SK-N-SH (cell line): Measurements from ENCODE around the gene OCA2. TPM values are rescaled to one million over a fixed set of nuclear protein-coding genes. Genes with fewer than 3 reads are reported as not detected.

Source experiments
- CTCF ChIA-PET: fragments of 300-600, 350-600 bp; formaldehyde crosslinking; extraction: SDS; loops from one replicate; lab custom pipeline; 2021; lab: Yijun Ruan, JAX
- POLR2A ChIA-PET: fragments of 350-600 bp; sonication (Branson Sonifier 250); formaldehyde crosslinking; extraction: SDS; loops from one replicate; lab custom pipeline; 2020; ENCODE audit warnings: antibody characterized with exemption, inconsistent platforms; lab: Yijun Ruan, JAX
- DNase-seq: peaks from one replicate; pipeline ENCODE4 v3.0.0; 2012
- H2AFZ ChIP-seq: fragments of 200-600 bp; sonication (generic); 2 replicates; pipeline ENCODE4 v1.8.1; 2016; ENCODE audit warnings: antibody characterized with exemption, mild to moderate bottlenecking, low read depth
- H3F3A ChIP-seq: fragments of 200-600 bp; sonication (generic); replicated peaks from 2 replicates; pipeline ENCODE3; 2016; ENCODE audit warnings: antibody characterized with exemption, mild to moderate bottlenecking; ENCODE audit not compliant: insufficient read depth
- H3K27ac ChIP-seq, 2 experiments: fragments of 200-500 bp in 1 of 2; fragments of 200-600 bp in 1 of 2; sonication (Bioruptor generic) in 1 of 2; sonication (generic), shearing (Covaris generic) in 1 of 2; 2 replicates each; pipeline versions ENCODE4 v1.5.1 to v1.6.1; 2014 to 2016; ENCODE audit warnings: low read depth in 2 of 2, inconsistent platforms in 1 of 2, low read length in 1 of 2, mild to moderate bottlenecking in 1 of 2, mixed read lengths in 1 of 2
- H3K27me3 ChIP-seq: fragments of 200-600 bp; sonication (generic), shearing (Covaris generic); 2 replicates; pipeline ENCODE4 v1.6.1; 2016; ENCODE audit warnings: mixed run types; ENCODE audit not compliant: insufficient read depth
- H3K36me3 ChIP-seq, 2 experiments: fragments of 200-500 bp in 1 of 2; fragments of 200-600 bp in 1 of 2; sonication (Bioruptor generic) in 1 of 2; sonication (generic) in 1 of 2; replicated peaks in 1 of 2; 2 replicates each; pipeline versions ENCODE3 to v1.5.1; 2014 to 2016; ENCODE audit warnings: low read length in 1 of 2, mild to moderate bottlenecking in 1 of 2; ENCODE audit not compliant: insufficient read depth in 2 of 2, control insufficient read depth in 1 of 2
- H3K4me1 ChIP-seq, 2 experiments: fragments of 200-500 bp in 1 of 2; fragments of 200-600 bp in 1 of 2; sonication (Bioruptor generic) in 1 of 2; sonication (generic), shearing (Covaris generic) in 1 of 2; 2 replicates each; pipeline versions ENCODE4 v1.5.1 to v1.6.1; 2014 to 2016; ENCODE audit warnings: low read depth in 1 of 2, low read length in 1 of 2, mixed run types in 1 of 2; ENCODE audit not compliant: insufficient read depth in 2 of 2, control insufficient read depth in 1 of 2
- H3K4me2 ChIP-seq: fragments of 200-600 bp; sonication (generic), shearing (Covaris generic); 2 replicates; pipeline ENCODE4 v1.6.1; 2017; ENCODE audit warnings: mixed run types
- H3K4me3 ChIP-seq, 2 experiments: fragments of 200-500 bp in 1 of 2; fragments of 200-600 bp in 1 of 2; sonication (Bioruptor generic) in 1 of 2; sonication (generic), shearing (Covaris generic) in 1 of 2; 2 replicates each; pipeline versions ENCODE4 v1.5.1 to v1.8.1; 2014 to 2016; ENCODE audit warnings: low read depth in 2 of 2, inconsistent platforms in 1 of 2, low read length in 1 of 2, mild to moderate bottlenecking in 1 of 2, mixed read lengths in 1 of 2, moderate library complexity in 1 of 2
- H3K79me2 ChIP-seq: fragments of 200-600 bp; sonication (generic); 2 replicates; pipeline ENCODE4 v1.8.1; 2017; ENCODE audit warnings: mild to moderate bottlenecking; ENCODE audit not compliant: insufficient read depth
- H3K9ac ChIP-seq: fragments of 200-600 bp; sonication (generic); 2 replicates; pipeline ENCODE4 v1.6.1; 2017; ENCODE audit warnings: mixed run types
- H3K9me2 ChIP-seq: fragments of 200-600 bp; sonication (generic); 2 replicates; pipeline ENCODE4 v1.6.1; 2017; ENCODE audit warnings: mixed run types
- H3K9me3 ChIP-seq: fragments of 200-600 bp; sonication (generic); 2 replicates; pipeline ENCODE4 v1.6.1; 2017; ENCODE audit warnings: mixed run types, mild to moderate bottlenecking, moderate library complexity
- H4K20me1 ChIP-seq: fragments of 200-600 bp; sonication (generic); 2 replicates; pipeline ENCODE4 v1.6.1; 2017; ENCODE audit warnings: mild to moderate bottlenecking, mixed run types; ENCODE audit not compliant: insufficient read depth
- ELF1 ChIP-seq: IDR thresholded peaks from 2 replicates; pipeline ENCODE4 v1.4.0; 2012
- FOSL2 ChIP-seq: IDR thresholded peaks from 2 replicates; pipeline ENCODE4 v1.4.0; 2012; ENCODE audit warnings: low read depth, mild to moderate bottlenecking, moderate library complexity, borderline replicate concordance
- GATA2 ChIP-seq: sonication (generic); formaldehyde crosslinking; IDR thresholded peaks from 2 replicates; pipeline ENCODE4 v1.5.0; 2020; ENCODE audit warnings: mild to moderate bottlenecking, missing genetic modification reagents
- MEF2A ChIP-seq: IDR thresholded peaks from 2 replicates; pipeline ENCODE4 v1.4.0; 2012; ENCODE audit warnings: low read depth, borderline replicate concordance
- MXI1 ChIP-seq: IDR thresholded peaks from 2 replicates; pipeline ENCODE4 v1.6.1; 2012; ENCODE audit warnings: mild to moderate bottlenecking, low read depth, low read length, improper control_type of control experiment
- NFIC ChIP-seq: IDR thresholded peaks from 2 replicates; pipeline ENCODE4 v1.4.0; 2012; ENCODE audit warnings: borderline replicate concordance
- NRF1 ChIP-seq: IDR thresholded peaks from 2 replicates; pipeline ENCODE4 v1.6.1; 2012; ENCODE audit warnings: low read depth, mild to moderate bottlenecking, low read length
- RAD21 ChIP-seq: IDR thresholded peaks from 2 replicates; pipeline ENCODE4 v1.6.1; 2012; ENCODE audit warnings: mild to moderate bottlenecking, low read length
- SIN3A ChIP-seq: IDR thresholded peaks from 2 replicates; pipeline ENCODE4 v1.6.1; 2012; ENCODE audit warnings: low read depth, mild to moderate bottlenecking, low read length, moderate library complexity, borderline replicate concordance
- SMC3 ChIP-seq: IDR thresholded peaks from 2 replicates; pipeline ENCODE4 v1.6.1; 2012; ENCODE audit warnings: low read depth, low read length, improper control_type of control experiment
- TAF1 ChIP-seq: IDR thresholded peaks from 2 replicates; pipeline ENCODE4 v1.6.1; 2012; ENCODE audit warnings: low read depth, mild to moderate bottlenecking, low read length, moderate library complexity, borderline replicate concordance
- WGBS: methylation state at CpG from one replicate; pipeline ENCODE4 v1.1.6; 2017; ENCODE audit warnings: low lambda C conversion rate; 5-methylcytosine and 5-hydroxymethylcytosine counted together
- polyA plus RNA-seq, 3 experiments: library from polyadenylated mRNA; depleted of rRNA; stranded (reverse); fragments of >200 nt; gene quantifications; 2 replicates each; pipeline ENCODE4 v1.2.3, GENCODE V29; 2012
- TF ChIP-seq, protein P1 (sequence below): IDR thresholded peaks from 2 replicates; pipeline ENCODE4 v1.4.0; 2012; ENCODE audit warnings: low read depth
- TF ChIP-seq, protein P2 (sequence below): IDR thresholded peaks from 2 replicates; pipeline ENCODE4 v1.4.0; 2012; ENCODE audit warnings: low read depth, borderline replicate concordance
- TF ChIP-seq, protein P3 (sequence below): fragments of 150-350 bp; IDR thresholded peaks from 2 replicates; pipeline ENCODE4 v1.6.1; 2017; ENCODE audit warnings: antibody characterized with exemption, low read length, low read depth, borderline replicate concordance

Gene OCA2
- polyA plus RNA-seq, 1 of the 3 experiments (the other 2 are of a cell fraction): 0.16 TPM

DNA sequence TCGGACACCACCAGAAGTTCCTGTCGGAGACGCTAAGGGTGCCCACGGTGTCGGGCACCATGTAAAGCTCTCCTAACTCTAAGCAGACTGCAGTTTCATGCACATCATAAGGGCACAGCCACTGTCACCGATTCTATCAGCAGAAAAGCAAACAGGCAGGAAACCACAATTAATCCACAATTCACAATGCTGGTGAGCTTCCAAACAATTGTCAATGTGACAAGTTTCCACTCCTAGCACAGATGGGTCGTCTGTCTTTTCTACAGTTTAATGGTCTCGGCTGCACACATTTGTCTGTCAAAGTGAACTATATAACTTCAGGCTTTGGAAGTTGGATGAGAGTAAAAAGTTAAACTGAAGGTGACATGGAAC lies 8.8 kb upstream of the OCA2 start:
- Histone ChIP-seq H2AFZ (no peak overlapping the region), H3K9me3 (no peaks in the 10 kb centered on the region), H4K20me1 (no peaks in the 10 kb centered on the region), H3K4me3 (no peak overlapping the region), H3K9me2 (no peaks in the 10 kb centered on the region), H3K27ac (no peak overlapping the region), H3K36me3 (peaks cover 8 to 21% of the 10 kb centered on the region in 2 experiments), H3K4me2 (no peak overlapping the region), H3K4me1 (no peaks in the 10 kb centered on the region; a peak in 1 of 4 replicates), H3F3A (peaks cover 4% of the 10 kb centered on the region), H3K27me3 (no peaks in the 10 kb centered on the region), H3K9ac (no peak overlapping the region), H3K79me2 (no peaks in the 10 kb centered on the region)
- POLR2A ChIA-PET: no interaction called here
- TF ChIP-seq, protein P1, sequence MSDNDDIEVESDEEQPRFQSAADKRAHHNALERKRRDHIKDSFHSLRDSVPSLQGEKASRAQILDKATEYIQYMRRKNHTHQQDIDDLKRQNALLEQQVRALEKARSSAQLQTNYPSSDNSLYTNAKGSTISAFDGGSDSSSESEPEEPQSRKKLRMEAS: no peak
- TF ChIP-seq GATA2 (CRISPR knock-in tag) (no peak), MEF2A (no peak), SIN3A (no peak)
- WGBS: 89% methylated on average over 8 of the region's 8 CpGs
- CTCF ChIA-PET: interaction anchor here (0.6 to 3.1 kb wide), 4 partner anchors 12 to 1217 kb away, joined by 3 to 13 read pairs (median 12); no protein-coding TSS in a partner anchor
- DNase-seq: no peak

DNA sequence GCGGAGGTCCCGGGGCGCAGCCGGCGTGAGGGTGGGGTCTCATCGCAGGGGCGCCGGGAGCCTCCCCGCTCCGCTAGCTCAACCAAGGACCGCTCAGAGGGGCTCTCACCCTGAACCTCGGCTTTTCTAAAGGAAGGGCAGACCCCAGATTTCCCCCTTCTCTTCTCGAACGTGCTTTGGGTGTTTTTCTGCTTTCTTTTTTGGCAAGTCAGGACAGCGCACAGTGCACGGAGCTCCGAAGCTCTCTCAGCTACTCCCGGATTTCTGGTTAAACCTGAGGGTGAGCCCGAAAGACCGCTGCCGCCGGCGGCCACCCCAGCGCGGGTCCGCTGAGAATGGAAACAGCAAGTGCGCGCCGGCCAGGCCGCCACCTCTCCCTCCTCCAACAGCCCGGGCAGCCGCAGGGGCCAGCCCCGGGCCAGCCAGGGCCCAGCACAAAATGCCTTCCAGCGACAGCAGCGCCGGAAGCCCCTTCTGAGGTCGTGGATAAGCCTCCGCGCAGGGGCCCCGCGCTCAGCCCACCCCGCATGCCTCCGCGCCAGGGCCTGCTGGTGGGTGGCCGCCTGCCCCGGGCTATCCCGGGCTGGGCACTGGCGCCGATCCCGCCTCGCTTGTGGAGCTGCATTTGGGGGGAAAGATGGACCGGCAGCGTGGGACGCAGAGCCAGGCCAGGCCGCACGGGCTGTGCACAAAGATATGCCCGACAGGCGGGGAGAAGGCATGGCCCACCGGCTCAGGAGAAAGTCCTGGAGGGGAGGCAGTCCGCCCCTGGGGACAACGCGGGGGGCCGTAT lies 8.2 kb upstream of the OCA2 start:
- POLR2A ChIA-PET: no interaction called here
- no peak overlapping the region for H3K4me2 ChIP-seq

More for the DNA sequence above, 8.2 kb upstream of the OCA2 start:
- no peak for DNase-seq
- no peak for TF ChIP-seq NFIC
- TF ChIP-seq, protein P2, sequence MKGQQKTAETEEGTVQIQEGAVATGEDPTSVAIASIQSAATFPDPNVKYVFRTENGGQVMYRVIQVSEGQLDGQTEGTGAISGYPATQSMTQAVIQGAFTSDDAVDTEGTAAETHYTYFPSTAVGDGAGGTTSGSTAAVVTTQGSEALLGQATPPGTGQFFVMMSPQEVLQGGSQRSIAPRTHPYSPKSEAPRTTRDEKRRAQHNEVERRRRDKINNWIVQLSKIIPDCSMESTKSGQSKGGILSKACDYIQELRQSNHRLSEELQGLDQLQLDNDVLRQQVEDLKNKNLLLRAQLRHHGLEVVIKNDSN: no peak
- TF ChIP-seq RAD21: no peak
- TF ChIP-seq GATA2 (CRISPR knock-in tag): no peak
- no peak for TF ChIP-seq MXI1
- TF ChIP-seq SIN3A: no peak
- TF ChIP-seq, protein P3, sequence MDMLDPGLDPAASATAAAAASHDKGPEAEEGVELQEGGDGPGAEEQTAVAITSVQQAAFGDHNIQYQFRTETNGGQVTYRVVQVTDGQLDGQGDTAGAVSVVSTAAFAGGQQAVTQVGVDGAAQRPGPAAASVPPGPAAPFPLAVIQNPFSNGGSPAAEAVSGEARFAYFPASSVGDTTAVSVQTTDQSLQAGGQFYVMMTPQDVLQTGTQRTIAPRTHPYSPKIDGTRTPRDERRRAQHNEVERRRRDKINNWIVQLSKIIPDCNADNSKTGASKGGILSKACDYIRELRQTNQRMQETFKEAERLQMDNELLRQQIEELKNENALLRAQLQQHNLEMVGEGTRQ: no peak
- no peak for TF ChIP-seq TAF1
- no peak for TF ChIP-seq FOSL2
- TF ChIP-seq ELF1: no peak
- no peak for TF ChIP-seq SMC3
- TF ChIP-seq NRF1: no peak
- Histone ChIP-seq H4K20me1 (no peaks in the 10 kb centered on the region), H2AFZ (no peak overlapping the region), H3K36me3 (peaks cover 8 to 16% of the 10 kb centered on the region in 2 experiments), H3K27me3 (no peaks in the 10 kb centered on the region), H3K27ac (no peak overlapping the region), H3K9me2 (no peaks in the 10 kb centered on the region), H3K79me2 (no peaks in the 10 kb centered on the region), H3K4me3 (no peak overlapping the region), H3K9ac (no peak overlapping the region), H3F3A (peaks cover 4% of the 10 kb centered on the region), H3K9me3 (no peaks in the 10 kb centered on the region), H3K4me1 (no peaks in the 10 kb centered on the region; a peak in 1 of 4 replicates)
- CTCF ChIA-PET: interaction anchor here (0.6 to 2.5 kb wide), 3 partner anchors 11 to 19 kb away, joined by 3 to 12 read pairs (median 12); no protein-coding TSS in a partner anchor
- WGBS: 87% methylated on average over 13 of the region's 63 CpGs
